GM12878 (cell line): ENCODE measurements around the gene CLNK. TPM values are rescaled to one million over a fixed set of nuclear protein-coding genes. Genes with fewer than 3 reads are reported as not detected.

ENCODE experiments used
- ASH2L ChIP-seq: fragments of 300-600, 200-600 bp; sonication (generic); IDR thresholded peaks from 2 replicates; pipeline ENCODE4 v1.6.1; 2017; ENCODE audit warnings: low read depth, mild to moderate bottlenecking, borderline replicate concordance
- CBFB ChIP-seq: IDR thresholded peaks from 2 replicates; pipeline ENCODE4 v1.6.1; 2016; ENCODE audit warnings: antibody characterized with exemption, low read depth
- ETV6 ChIP-seq, 2 experiments: fragments of 450-650 bp in 1 of 2; IDR thresholded peaks in 1 of 2; conservative IDR thresholded peaks in 1 of 2; 2 replicates each; pipeline ENCODE4 v1.6.1; 2014; ENCODE audit warnings: antibody characterized with exemption in 1 of 2, borderline replicate concordance in 1 of 2, low read depth in 1 of 2, mild to moderate bottlenecking in 1 of 2, moderate library complexity in 1 of 2
- IRF3 ChIP-seq: fragments of 450-650 bp; IDR thresholded peaks from 2 replicates; pipeline ENCODE4 v1.6.1; 2014; ENCODE audit warnings: mild to moderate bottlenecking
- KDM1A ChIP-seq: fragments of 200-600 bp; sonication (generic); IDR thresholded peaks from 2 replicates; pipeline ENCODE4 v1.6.1; 2016; ENCODE audit warnings: borderline replicate concordance
- NFYA ChIP-seq: IDR thresholded peaks from 2 replicates; pipeline ENCODE4 v1.6.1; 2011; ENCODE audit warnings: low read depth, mild to moderate bottlenecking, low read length, improper control_type of control experiment, borderline replicate concordance
- POLR2AphosphoS5 ChIP-seq: IDR thresholded peaks from 2 replicates; pipeline ENCODE4 v1.6.1; 2011; ENCODE audit warnings: mild to moderate bottlenecking, low read length, inconsistent platforms
- RB1 ChIP-seq: fragments of 450-650 bp; formaldehyde crosslinking; IDR thresholded peaks from 2 replicates; pipeline ENCODE4 v1.6.1; 2017; ENCODE audit warnings: mild to moderate bottlenecking, borderline replicate concordance
- RELA ChIP-seq: fragments of 450-650 bp; IDR thresholded peaks from 2 replicates; pipeline ENCODE4 v1.8.0; 2014; ENCODE audit warnings: borderline replicate concordance; ENCODE audit not compliant: partially characterized antibody
- REST ChIP-seq: IDR thresholded peaks from 2 replicates; pipeline ENCODE4 v1.6.1; 2012; ENCODE audit warnings: mild to moderate bottlenecking, low read depth, low read length
- RUNX3 ChIP-seq: IDR thresholded peaks from 2 replicates; pipeline ENCODE4 v1.6.1; 2012; ENCODE audit warnings: low read length, inconsistent platforms
- SKIL ChIP-seq: fragments of 450-650 bp; IDR thresholded peaks from 2 replicates; pipeline ENCODE4 v1.6.1; 2017; ENCODE audit warnings: mild to moderate bottlenecking, low read depth, inconsistent platforms; ENCODE audit not compliant: poor library complexity, severe bottlenecking
- SMAD1 ChIP-seq: fragments of 450-650 bp; IDR thresholded peaks from 2 replicates; pipeline ENCODE4 v1.6.1; 2018; ENCODE audit warnings: mild to moderate bottlenecking, low read depth; ENCODE audit not compliant: partially characterized antibody
- TCF7 ChIP-seq: IDR thresholded peaks from 2 replicates; pipeline ENCODE4 v1.6.1; 2014; ENCODE audit warnings: antibody characterized with exemption, borderline replicate concordance
- ZBTB40 ChIP-seq: fragments of 450-650 bp; IDR thresholded peaks from 2 replicates; pipeline ENCODE4 v1.6.1; 2016; ENCODE audit warnings: mild to moderate bottlenecking, moderate library complexity, borderline replicate concordance
- ZZZ3 ChIP-seq: IDR thresholded peaks from 2 replicates; pipeline ENCODE4 v1.6.1; 2011; ENCODE audit warnings: low read depth; ENCODE audit not compliant: control insufficient read depth, insufficient read length
- polyA plus RNA-seq, 11 experiments: library from polyadenylated mRNA; depleted of rRNA in 4 of 11; unstranded in 6 of 11; stranded (reverse) in 5 of 11; fragments of >200 nt; fragmentation: Nextera tagmentation in 4 of 11; fragmentation: Illumina TruSeq in 1 of 11; extraction: Ambion mirVana in 4 of 11; extraction: Trizol in 1 of 11; gene quantifications; 1 replicate in 1 of 11; 2 replicates in 10 of 11; pipeline versions ENCODE4 v1.2.1 to v1.2.3, GENCODE V29; 2011 to 2016; ENCODE audit warnings: inconsistent platforms in 2 of 11, missing spikeins in 2 of 11, low read depth in 1 of 11
- total RNA-seq, 4 experiments: library from RNA; depleted of rRNA in 3 of 4; stranded (reverse); fragments of >200 nt in 3 of 4; fragmentation: Illumina TruSeq in 1 of 4; extraction: Trizol in 1 of 4; gene quantifications; 2 replicates each; pipeline versions ENCODE4 v1.2.1 to v1.2.3, GENCODE V29; 2013 to 2021

The CLNK gene
- total and polyA plus RNA-seq, 10 of the 15 experiments (the other 5 are each of a cell fraction or from before 2014, with no cell fraction given): 2.1 to 14.3 (median 2.7) TPM

GRCh38 chr4:10629394-10629793 is 55.2 kb downstream of the CLNK start (continued):
- no peak for TF ChIP-seq ZBTB40
- TF ChIP-seq TCF7: peak; percentile 89
- TF ChIP-seq IRF3: no peak
- TF ChIP-seq SMAD1: no peak
- no peak for TF ChIP-seq POLR2AphosphoS5
- TF ChIP-seq KDM1A: no peak
- no peak for TF ChIP-seq RB1
- no peak for TF ChIP-seq SKIL
- no peak for TF ChIP-seq NFYA
- no peak for TF ChIP-seq ZZZ3
- peak; percentile 96 for TF ChIP-seq RUNX3
- no peak for TF ChIP-seq ETV6 (conservative IDR thresholded peaks at IDR 0.05 in 1 of 2, IDR thresholded peaks at IDR 0.05 in 1 of 2; ENCODE audit: borderline replicate concordance in 1 of 2, low read depth in 1 of 2)
- no peak for TF ChIP-seq ASH2L
- TF ChIP-seq CBFB: peak; percentile 78; the same call in 1 of the 2 replicates
- no peak for TF ChIP-seq REST
- TF ChIP-seq RELA: no peak
